NCI-H2029 treated with DMSO at 0.1 percent for 48 hours (cell line): ENCODE results near the gene ATP8A1.

Source experiments
- DNase-seq: peaks from one replicate; lab custom pipeline; 2025; lab: John Stamatoyannopoulos, UW

The ATP8A1 gene

DNA sequence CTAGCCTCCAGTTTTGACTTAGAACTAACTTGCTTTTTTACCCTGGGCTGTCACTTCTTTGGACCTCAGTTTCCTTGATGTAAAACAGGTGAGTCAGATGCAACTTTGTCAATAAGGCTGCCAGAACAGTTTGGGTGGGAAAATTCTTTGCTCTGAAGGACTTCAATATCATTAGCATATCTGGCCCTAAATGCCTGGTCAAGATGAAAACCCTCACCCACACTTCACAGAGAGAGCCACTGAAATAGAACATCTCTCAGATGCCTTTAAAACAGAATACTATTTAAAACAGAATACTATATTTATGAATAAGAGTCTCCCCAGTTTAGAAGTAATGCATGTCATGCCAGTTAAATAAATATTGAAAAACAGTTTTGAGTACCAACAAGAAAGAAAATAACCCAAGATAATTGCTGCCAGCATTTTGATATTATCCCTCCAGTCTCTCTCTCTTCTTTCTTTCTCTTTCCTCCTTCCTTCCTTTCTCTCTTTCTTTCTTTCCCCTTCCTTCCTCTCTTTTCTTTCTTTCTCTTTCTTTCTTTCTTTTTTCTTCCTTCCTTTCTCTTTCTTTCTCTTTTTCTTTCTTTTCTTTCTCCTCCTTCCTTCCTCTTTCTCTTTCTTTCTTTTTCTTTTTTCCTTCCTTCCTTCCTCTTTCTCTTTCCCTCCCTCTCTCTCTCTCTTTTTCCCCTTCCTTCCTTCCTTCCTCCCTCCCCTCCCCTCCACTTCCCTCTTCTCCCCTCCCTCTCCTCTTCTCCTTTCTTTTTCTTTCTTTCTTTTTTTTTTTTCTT, 292.4 kb downstream of the ATP8A1 start:
- no peak for DNase-seq

DNA sequence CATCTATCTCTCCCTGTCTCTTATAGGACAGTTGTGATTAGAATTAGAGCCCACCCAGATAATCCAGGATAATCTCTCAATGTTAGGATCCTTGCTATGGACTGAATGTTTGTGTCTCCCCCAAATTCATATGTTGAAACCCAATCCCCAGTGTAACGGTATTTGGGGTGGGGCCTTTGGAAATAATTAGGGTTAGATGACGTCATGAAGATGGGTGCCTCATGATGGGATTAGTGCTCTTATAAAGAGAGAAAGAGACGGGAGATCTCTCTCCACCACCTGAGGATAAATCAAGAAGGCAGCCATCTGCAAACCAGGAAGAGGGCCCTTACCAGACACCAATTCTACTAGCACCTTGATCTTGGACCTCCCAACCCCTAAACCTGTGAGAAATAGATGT, 293.3 kb downstream of the ATP8A1 start:
- DNase-seq: no peak

DNA sequence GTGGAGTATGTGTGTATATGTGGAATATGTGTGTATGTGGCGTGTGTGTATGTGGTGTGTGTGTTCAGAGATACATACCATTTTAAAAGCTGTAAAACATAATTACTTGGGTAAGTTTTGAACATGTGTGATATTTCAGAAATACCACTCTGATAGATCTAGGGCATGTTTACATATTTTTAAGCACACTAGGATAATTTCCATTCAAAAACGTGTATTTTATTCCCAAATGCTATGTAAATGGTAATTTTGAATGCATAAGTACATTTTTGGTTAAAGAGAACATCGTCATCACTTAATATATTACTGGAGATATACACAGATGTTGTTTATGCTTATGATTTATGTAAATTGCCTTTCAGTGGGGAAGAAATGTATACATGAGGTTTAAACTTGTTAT, 294.3 kb downstream of the ATP8A1 start:
- no peak for DNase-seq

DNA sequence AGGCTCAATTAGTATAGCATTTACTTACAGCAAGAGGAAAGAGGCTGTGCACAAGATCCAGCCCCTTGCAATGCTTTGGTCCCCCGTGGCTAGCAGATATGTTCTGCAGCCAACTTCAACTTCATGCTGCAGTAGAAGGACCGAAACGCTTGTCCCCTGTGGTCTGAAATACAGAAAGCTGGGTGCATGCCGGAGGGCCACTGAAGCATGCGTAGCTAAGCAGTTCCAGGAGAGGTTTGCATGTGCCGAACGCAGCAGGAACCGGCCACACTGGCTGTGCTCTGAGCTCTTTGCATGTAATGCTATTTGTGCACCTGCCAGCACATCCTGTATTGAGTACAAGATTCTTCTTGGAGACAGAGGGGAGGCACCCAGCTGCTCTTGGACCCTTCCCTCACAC, 295.4 kb downstream of the ATP8A1 start:
- no peak for DNase-seq

DNA sequence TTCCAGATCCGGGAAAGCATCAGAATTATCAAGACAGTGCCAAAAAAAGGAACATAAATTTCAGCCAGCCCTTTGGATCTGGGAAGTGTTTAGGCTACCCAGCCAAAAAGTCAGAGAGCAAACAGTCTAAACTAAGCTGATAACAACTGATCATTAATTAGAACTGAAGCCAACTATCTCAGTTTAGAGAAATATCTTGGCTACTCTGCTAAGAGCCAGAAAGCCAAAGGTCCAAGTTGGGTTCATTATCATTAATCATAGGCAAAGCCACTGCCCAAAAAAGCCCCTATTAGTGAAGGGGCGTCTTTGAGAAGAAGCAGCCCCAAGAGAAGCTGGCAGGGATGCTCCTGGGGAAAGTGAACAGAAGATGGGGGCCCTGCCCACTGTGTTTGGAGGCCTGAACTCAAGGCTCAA, 296.6 kb downstream of the ATP8A1 start:
- no peak for DNase-seq

DNA sequence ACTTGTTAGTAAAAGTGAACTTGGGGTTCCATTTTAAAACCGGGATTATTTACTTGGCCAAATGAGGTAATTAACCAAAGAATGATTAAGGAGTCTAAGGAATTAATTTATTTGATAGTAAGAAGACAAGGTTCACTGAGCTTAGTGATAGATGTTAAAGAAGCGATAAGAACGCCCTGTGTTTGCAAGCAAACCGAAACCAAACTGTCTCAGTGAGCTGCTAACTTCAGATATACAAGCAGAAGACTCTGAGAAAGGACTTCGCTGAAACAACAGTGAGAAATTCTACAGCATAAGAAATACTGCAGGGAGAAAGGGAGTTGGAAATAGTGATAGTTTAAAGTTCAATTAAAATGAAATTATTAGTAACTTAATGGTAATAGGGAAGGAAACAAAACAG, 297.2 kb downstream of the ATP8A1 start:
- DNase-seq: no peak
